IMR-90 (cell line): ENCODE measurements around the gene NFE2L1. TPM values are rescaled to one million over a fixed set of nuclear protein-coding genes. Genes with fewer than 3 reads are reported as not detected.

ENCODE experiments used
- ATAC-seq: fragments of 200-7000 bp; cut with Tn5 transposase; 2 replicates; pipeline ENCODE4 v1.9.1; 2020; ENCODE audit warnings: low read depth, mild to moderate bottlenecking, moderate library complexity
- BruUV-seq: library from RNA; stranded (reverse); fragments of 400-500 nt; replicated peaks from 2 replicates; lab custom pipeline; 2021; lab: Mats Ljungman, UMichigan
- CTCF ChIA-PET: fragments of 300-600 bp; formaldehyde crosslinking; extraction: SDS; loops from one replicate; lab custom pipeline; 2021; ENCODE audit warnings: antibody characterized with exemption; lab: Yijun Ruan, JAX
- POLR2A ChIA-PET: fragments of 300-600 bp; sonication (Branson Sonifier 250); formaldehyde crosslinking; loops from one replicate; lab custom pipeline; 2022; ENCODE audit warnings: antibody characterized with exemption; ENCODE audit not compliant: unreplicated experiment; lab: Charles Lee
- DNase-seq: peaks from one replicate; pipeline ENCODE4 v3.0.0; 2013
- H2AFZ ChIP-seq: replicated peaks from 2 replicates; pipeline ENCODE3; 2013; ENCODE audit warnings: low read length, mild to moderate bottlenecking; ENCODE audit not compliant: poor library complexity
- H2AK5ac ChIP-seq: 2 replicates; pipeline ENCODE4 v1.6.1; 2013; ENCODE audit warnings: low read depth, low read length, inconsistent platforms
- H2AK9ac ChIP-seq: replicated peaks from 2 replicates; pipeline ENCODE3; 2013; ENCODE audit warnings: mild to moderate bottlenecking, low read depth, low read length, moderate library complexity; ENCODE audit not compliant: poor library complexity
- H2BK120ac ChIP-seq: 2 replicates; pipeline ENCODE4 v1.6.1; 2013; ENCODE audit warnings: low read depth, low read length, inconsistent platforms
- H2BK15ac ChIP-seq: 3 replicates; pipeline ENCODE4 v1.6.1; 2013; ENCODE audit warnings: low read depth, low read length, inconsistent platforms
- H2BK20ac ChIP-seq: 2 replicates; pipeline ENCODE4 v1.6.1; 2013; ENCODE audit warnings: low read depth, mild to moderate bottlenecking, inconsistent platforms, low read length, moderate library complexity
- H2BK5ac ChIP-seq: 2 replicates; pipeline ENCODE4 v1.6.1; 2013; ENCODE audit warnings: mild to moderate bottlenecking, low read depth, low read length, inconsistent platforms; ENCODE audit not compliant: poor library complexity, severe bottlenecking
- H3K14ac ChIP-seq: replicated peaks from 2 replicates; pipeline ENCODE4 v1.6.1; 2013; ENCODE audit warnings: low read depth, low read length, inconsistent platforms
- H3K18ac ChIP-seq: 2 replicates; pipeline ENCODE4 v1.6.1; 2013; ENCODE audit warnings: low read depth, low read length, control low read depth
- H3K23ac ChIP-seq: 2 replicates; pipeline ENCODE4 v1.6.1; 2013; ENCODE audit warnings: low read depth, low read length, inconsistent platforms
- H3K27ac ChIP-seq: 2 replicates; pipeline ENCODE4 v1.5.1; 2013; ENCODE audit warnings: mild to moderate bottlenecking, control low read depth, low read length; ENCODE audit not compliant: insufficient read depth
- H3K27me3 ChIP-seq: 2 replicates; pipeline ENCODE4 v1.6.1; 2013; ENCODE audit warnings: low read length; ENCODE audit not compliant: control insufficient read depth, insufficient read depth
- H3K36me3 ChIP-seq: 2 replicates; pipeline ENCODE4 v1.6.1; 2013; ENCODE audit warnings: low read length, mixed read lengths; ENCODE audit not compliant: control insufficient read depth, insufficient read depth
- H3K4ac ChIP-seq: 2 replicates; pipeline ENCODE4 v1.6.1; 2013; ENCODE audit warnings: low read depth, low read length, inconsistent platforms
- H3K4me1 ChIP-seq: 2 replicates; pipeline ENCODE4 v1.6.1; 2013; ENCODE audit warnings: low read length, mixed read lengths; ENCODE audit not compliant: control insufficient read depth, insufficient read depth
- H3K4me2 ChIP-seq: 2 replicates; pipeline ENCODE4 v1.6.1; 2013; ENCODE audit warnings: low read depth, mild to moderate bottlenecking, control low read depth, low read length, moderate library complexity
- H3K4me3 ChIP-seq: 2 replicates; pipeline ENCODE4 v1.5.1; 2013; ENCODE audit warnings: low read depth, mild to moderate bottlenecking, control low read depth, low read length, moderate library complexity; ENCODE audit not compliant: insufficient read depth
- H3K56ac ChIP-seq: 2 replicates; pipeline ENCODE4 v1.6.1; 2013; ENCODE audit warnings: low read length, inconsistent platforms; ENCODE audit not compliant: insufficient read depth; ENCODE audit errors: extremely low read depth
- H3K79me1 ChIP-seq, 2 experiments: 2 replicates each; pipeline ENCODE4 v1.6.1; 2013; ENCODE audit warnings: low read length in 2 of 2, inconsistent platforms in 1 of 2, low read depth in 1 of 2
- H3K9ac ChIP-seq: 2 replicates; pipeline ENCODE4 v1.6.1; 2013; ENCODE audit warnings: low read depth, low read length, control low read depth
- H3K9me1 ChIP-seq: 2 replicates; pipeline ENCODE4 v1.6.1; 2013; ENCODE audit warnings: low read length, inconsistent platforms; ENCODE audit not compliant: insufficient read depth
- H3K9me3 ChIP-seq: 2 replicates; pipeline ENCODE4 v1.6.1; 2013; ENCODE audit warnings: low read length; ENCODE audit not compliant: control insufficient read depth, insufficient read depth
- H4K20me1 ChIP-seq: 2 replicates; pipeline ENCODE4 v1.6.1; 2013; ENCODE audit warnings: low read length, inconsistent platforms; ENCODE audit not compliant: insufficient read depth
- H4K5ac ChIP-seq: 2 replicates; pipeline ENCODE4 v1.6.1; 2013; ENCODE audit warnings: mild to moderate bottlenecking, low read depth, low read length, control low read depth
- H4K8ac ChIP-seq, 2 experiments: 2 replicates each; pipeline ENCODE4 v1.6.1; 2013; ENCODE audit warnings: low read depth in 2 of 2, low read length in 2 of 2, control low read depth in 1 of 2, inconsistent platforms in 1 of 2
- H4K91ac ChIP-seq: 2 replicates; pipeline ENCODE4 v1.6.1; 2013; ENCODE audit warnings: low read depth, low read length, inconsistent platforms; ENCODE audit not compliant: insufficient read depth
- BHLHE40 ChIP-seq: fragments of 150-350 bp; IDR thresholded peaks from 2 replicates; pipeline ENCODE4 v1.6.1; 2016; ENCODE audit warnings: mild to moderate bottlenecking, low read depth, low read length
- MAFK ChIP-seq: IDR thresholded peaks from 2 replicates; pipeline ENCODE4 v1.6.1; 2012; ENCODE audit warnings: low read depth, low read length, improper control_type of control experiment
- NFE2L2 ChIP-seq: fragments of 150-350 bp; IDR thresholded peaks from 2 replicates; pipeline ENCODE4 v1.6.1; 2016; ENCODE audit warnings: low read depth, mild to moderate bottlenecking, low read length
- RAD21 ChIP-seq: IDR thresholded peaks from 2 replicates; pipeline ENCODE4 v1.6.1; 2012; ENCODE audit warnings: low read length, improper control_type of control experiment
- RFX5 ChIP-seq: IDR thresholded peaks from 2 replicates; pipeline ENCODE4 v1.8.0; 2012; ENCODE audit warnings: low read depth, mild to moderate bottlenecking, low read length, moderate library complexity
- WGBS, 2 experiments: methylation state at CpG; one replicate each; pipeline versions ENCODE4 v1.1.5 to v1.1.7; 2013; ENCODE audit warnings: missing lambda C conversion rate in 2 of 2; ENCODE audit not compliant: insufficient read length in 1 of 2; ENCODE audit errors: extremely low coverage in 2 of 2; 5-methylcytosine and 5-hydroxymethylcytosine counted together
- dilution Hi-C: fragments of 300-500 bp; cut with HindIII; formaldehyde crosslinking; loops from one replicate; pipeline ENCODE4 v1.14.3; 2018; ENCODE audit warnings: low sequenced_read_pairs; ENCODE audit not compliant: unreplicated experiment
- in situ Hi-C: fragments of 300-500 bp; cut with MboI; formaldehyde crosslinking; loops from 3 replicates; pipeline ENCODE4 v1.14.3; 2019; ENCODE audit warnings: low sequenced_read_pairs, inconsistent platforms, mixed read lengths
- intact Hi-C: fragments of 100-400 bp; cut with micrococcal nuclease; formaldehyde crosslinking; loops from 2 replicates; pipeline ENCODE4 v1.10.0; 2022
- polyA plus RNA-seq, 3 experiments: library from polyadenylated mRNA; depleted of rRNA; stranded (reverse); fragments of >200 nt; gene quantifications; 2 replicates each; pipeline ENCODE4 v1.2.3, GENCODE V29; 2012; ENCODE audit warnings: low replicate concordance in 1 of 3
- total RNA-seq: library from RNA; depleted of rRNA; stranded (reverse); fragments of >200 nt; gene quantifications from 2 replicates; pipeline ENCODE4 v1.2.3, GENCODE V29; 2012
- TF ChIP-seq, protein P1 (sequence below): fragments of 150-350 bp; IDR thresholded peaks from 2 replicates; pipeline ENCODE4 v1.6.1; 2017; ENCODE audit warnings: mild to moderate bottlenecking, antibody characterized with exemption, low read length, low read depth

The NFE2L1 gene
- total and polyA plus RNA-seq, 2 of the 4 experiments (the other 2 are of a cell fraction) = 42.8 to 122 TPM

GRCh38 chr17:48104440-48104839 is 56.3 kb downstream of the NFE2L1 start:
- no peak overlapping the region for H2BK5ac ChIP-seq
- H3K14ac ChIP-seq = no peak overlapping the region
- ChIA-PET CTCF (no interaction called here), POLR2A (no interaction called here)
- no peaks in the 10 kb centered on the region for H3K9me1 ChIP-seq
- H4K5ac ChIP-seq = no peak overlapping the region
- no peaks in the 10 kb centered on the region for H3K4me1 ChIP-seq
- TF ChIP-seq RAD21 = no peak
- TF ChIP-seq, protein P1, sequence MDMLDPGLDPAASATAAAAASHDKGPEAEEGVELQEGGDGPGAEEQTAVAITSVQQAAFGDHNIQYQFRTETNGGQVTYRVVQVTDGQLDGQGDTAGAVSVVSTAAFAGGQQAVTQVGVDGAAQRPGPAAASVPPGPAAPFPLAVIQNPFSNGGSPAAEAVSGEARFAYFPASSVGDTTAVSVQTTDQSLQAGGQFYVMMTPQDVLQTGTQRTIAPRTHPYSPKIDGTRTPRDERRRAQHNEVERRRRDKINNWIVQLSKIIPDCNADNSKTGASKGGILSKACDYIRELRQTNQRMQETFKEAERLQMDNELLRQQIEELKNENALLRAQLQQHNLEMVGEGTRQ = no peak
- no peak for TF ChIP-seq BHLHE40
- TF ChIP-seq NFE2L2 = no peak
- TF ChIP-seq RFX5 = no peak
- TF ChIP-seq MAFK = no peak
- H3K27me3 ChIP-seq = no peaks in the 10 kb centered on the region
- H3K18ac ChIP-seq = no peak overlapping the region
- H2AK9ac ChIP-seq = no peak overlapping the region
- 87% methylated on average over 3 of the region's 7 CpGs; no CpG with 5 or more reads in 1 of the 2 experiments for WGBS, 2 experiments
- no peak overlapping the region for H4K91ac ChIP-seq
- no peak overlapping the region for H2BK15ac ChIP-seq
- no peak overlapping the region for H3K4me2 ChIP-seq
- dilution Hi-C loops (no loop called here), in situ Hi-C loops (no loop called here), intact Hi-C loops (no loop called here)
- no peak overlapping the region for H3K23ac ChIP-seq
- H4K20me1 ChIP-seq = peaks cover 10% of the 10 kb centered on the region
- no peak overlapping the region for H2BK120ac ChIP-seq
- no peaks in the 10 kb centered on the region for H3K9me3 ChIP-seq
- no peak overlapping the region for H4K8ac ChIP-seq
- ATAC-seq (no peak), DNase-seq (no peak)
- H2BK20ac ChIP-seq = no peak overlapping the region
- BruUV-seq = no TSS peak
- no peaks in the 10 kb centered on the region for H3K36me3 ChIP-seq
- no peak overlapping the region for H3K56ac ChIP-seq
- H2AK5ac ChIP-seq = no peak overlapping the region
- peaks cover 6 to 22% of the 10 kb centered on the region in 2 experiments for H3K79me1 ChIP-seq
- H3K4me3 ChIP-seq = no peak overlapping the region
- no peak overlapping the region for H3K4ac ChIP-seq
- no peak overlapping the region for H2AFZ ChIP-seq
- no peak overlapping the region for H3K27ac ChIP-seq
- no peak overlapping the region for H3K9ac ChIP-seq
